ENCODE results near the gene PRKCH. TPM values are rescaled to one million over a fixed set of nuclear protein-coding genes. Genes with fewer than 3 reads are reported as not detected.

The PRKCH gene
- total and polyA plus RNA-seq, 4 donors = 1.8 to 77.2 (median 33.6) TPM

DNA sequence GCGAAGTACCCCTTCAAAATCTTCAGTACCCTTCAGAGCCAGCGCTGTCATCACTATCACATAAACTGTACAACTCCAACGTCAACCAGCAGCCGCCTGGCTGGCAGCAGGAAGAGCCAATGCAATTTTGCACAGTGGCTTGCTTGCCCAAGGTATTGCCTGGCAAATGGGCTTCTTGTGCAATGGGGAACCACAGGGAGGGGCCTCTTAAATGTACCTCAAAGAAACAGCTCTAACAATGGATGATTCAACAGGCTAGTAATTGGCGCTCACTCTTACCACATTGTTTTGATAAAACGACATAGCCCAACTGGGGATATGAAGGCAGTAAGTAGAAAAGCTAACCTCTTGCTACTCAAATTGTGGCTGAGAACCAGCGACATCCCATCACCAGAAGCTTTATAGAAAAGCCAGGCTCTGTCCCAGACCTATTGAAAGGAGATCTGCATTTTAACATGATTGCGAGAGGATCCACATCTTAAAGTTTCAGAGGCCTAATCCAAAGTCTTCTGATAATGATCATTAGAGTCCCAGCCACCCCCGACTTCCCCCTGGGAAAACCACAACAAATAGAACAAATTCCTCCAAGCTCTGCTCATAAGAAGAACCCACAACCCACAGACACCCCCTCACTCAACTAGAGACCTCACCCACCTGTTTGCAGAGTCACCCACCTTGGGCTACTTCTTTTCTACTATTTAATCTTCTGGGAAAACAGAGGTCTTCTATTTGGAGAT lies 248.6 kb downstream of the PRKCH start:
- Histone ChIP-seq H3K36me3 (ENCODE audit: control insufficient read depth in 1 of 2, insufficient read depth in 2 of 2, low read length in 1 of 2) (no peaks in the 10 kb centered on the region), H3K27me3 (ENCODE audit: control insufficient read depth in 1 of 2, insufficient read depth in 2 of 2, low read length in 1 of 2) (no peaks in the 10 kb centered on the region), H3K9me3 (ENCODE audit: control insufficient read depth, low read length) (no peaks in the 10 kb centered on the region), H3K4me1 (ENCODE audit: control insufficient read depth in 1 of 2, insufficient read depth in 2 of 2, low read length in 2 of 2) (peaks cover 0 to 2% of the 10 kb centered on the region in 2 donors), H3K4me3 (ENCODE audit: low read length in 2 of 2) (no peak overlapping the region), H3K27ac (ENCODE audit: low read depth in 1 of 2, low read length in 2 of 2) (no peak overlapping the region)
- WGBS, 2 donors = 75 to 79% methylated on average over 9 of the region's 9 CpGs
- ATAC-seq (ENCODE audit: low FRiP score) = peak; percentile 19
- intact Hi-C loops (cut with DNase I) = loop anchor here in 1 of 2 donors (10.0 kb wide), 1 partner anchor 125 kb away; the partner anchor contains the start of gene HIF1A
- DNase-seq = peak in 1 of 2 donors; percentile 70

DNA sequence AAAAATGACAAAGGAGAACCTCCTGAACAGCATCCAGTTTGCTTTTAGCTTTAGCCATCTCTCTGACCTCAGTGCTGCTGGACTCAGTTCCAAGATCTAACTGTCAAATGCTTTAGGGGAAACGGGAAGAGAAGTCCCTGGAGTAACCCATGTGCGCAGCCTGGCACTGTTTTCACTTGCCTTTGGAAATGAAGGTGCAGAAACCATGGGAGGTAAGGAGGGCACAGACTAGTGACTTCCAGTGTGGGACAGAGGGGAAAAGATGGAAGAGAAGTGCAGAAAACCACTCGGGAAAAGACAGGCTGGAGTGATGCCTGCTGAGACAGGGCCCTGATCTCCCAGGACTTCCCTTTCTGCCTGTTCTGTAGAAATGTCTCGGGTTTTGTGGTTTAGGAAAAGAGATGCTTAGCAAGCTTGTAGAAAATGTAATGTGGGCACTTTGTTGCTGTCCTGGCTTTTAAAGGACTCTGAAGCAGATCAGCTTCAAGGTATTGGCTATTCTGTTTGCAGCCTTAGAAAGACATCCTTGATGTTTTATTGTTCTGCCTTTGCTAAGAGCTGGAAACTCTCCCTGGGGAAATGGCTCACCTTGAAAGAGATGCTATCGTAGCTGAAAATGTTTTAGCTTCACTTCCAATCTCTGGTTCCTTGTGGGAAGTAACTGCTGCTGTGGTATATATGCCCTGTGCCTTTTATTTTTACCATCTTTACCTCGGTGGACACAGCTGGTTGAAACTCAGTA lies 249.3 kb downstream of the PRKCH start:
- DNase-seq = no peak
- peaks cover 0 to 2% of the 10 kb centered on the region in 2 donors for H3K4me1 ChIP-seq (ENCODE audit: control insufficient read depth in 1 of 2, insufficient read depth in 2 of 2, low read length in 2 of 2)
- H3K27me3 ChIP-seq (ENCODE audit: control insufficient read depth in 1 of 2, insufficient read depth in 2 of 2, low read length in 1 of 2) = no peaks in the 10 kb centered on the region
- H3K4me3 ChIP-seq (ENCODE audit: low read length in 2 of 2) = no peak overlapping the region
- intact Hi-C loops (cut with DNase I) = no loop called here
- H3K9me3 ChIP-seq (ENCODE audit: control insufficient read depth, low read length) = no peaks in the 10 kb centered on the region
- H3K36me3 ChIP-seq (ENCODE audit: control insufficient read depth in 1 of 2, insufficient read depth in 2 of 2, low read length in 1 of 2) = no peaks in the 10 kb centered on the region
- 41 to 42% methylated on average over 6 of the region's 6 CpGs for WGBS, 2 donors
- ATAC-seq (ENCODE audit: low FRiP score) = no peak
- no peak overlapping the region for H3K27ac ChIP-seq (ENCODE audit: low read depth in 1 of 2, low read length in 2 of 2)

DNA sequence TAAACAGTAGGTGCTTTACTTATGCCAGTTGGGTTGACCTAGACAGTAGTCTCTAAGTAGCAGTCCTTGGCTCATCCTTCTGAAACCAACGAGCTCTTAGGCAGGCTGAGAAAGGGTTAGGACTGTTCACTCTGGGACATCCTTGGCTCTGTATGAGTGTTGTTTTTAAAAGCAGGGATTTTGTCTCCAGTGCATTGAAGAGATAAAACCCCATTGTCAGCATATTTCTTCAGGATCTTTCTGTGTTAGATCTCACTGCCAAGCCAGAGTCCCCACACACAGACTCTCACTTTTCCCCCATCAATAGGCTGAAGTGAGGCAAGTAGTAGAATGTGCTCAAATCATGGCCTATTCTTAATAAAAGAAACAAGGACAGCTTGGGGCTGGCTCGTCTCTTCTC lies 250.5 kb downstream of the PRKCH start:
- Histone ChIP-seq H3K27me3 (ENCODE audit: control insufficient read depth in 1 of 2, insufficient read depth in 2 of 2, low read length in 1 of 2) (no peaks in the 10 kb centered on the region), H3K9me3 (ENCODE audit: control insufficient read depth, low read length) (no peaks in the 10 kb centered on the region), H3K36me3 (ENCODE audit: control insufficient read depth in 1 of 2, insufficient read depth in 2 of 2, low read length in 1 of 2) (no peaks in the 10 kb centered on the region), H3K27ac (ENCODE audit: low read depth in 1 of 2, low read length in 2 of 2) (no peak overlapping the region), H3K4me3 (ENCODE audit: low read length in 2 of 2) (no peak overlapping the region), H3K4me1 (ENCODE audit: control insufficient read depth in 1 of 2, insufficient read depth in 2 of 2, low read length in 2 of 2) (peaks cover 0 to 2% of the 10 kb centered on the region in 2 donors)
- no peak for DNase-seq
- intact Hi-C loops (cut with DNase I) = no loop called here
- 91% methylated on average over 2 of the region's 2 CpGs for WGBS, 2 donors
- ATAC-seq (ENCODE audit: low FRiP score) = no peak

DNA sequence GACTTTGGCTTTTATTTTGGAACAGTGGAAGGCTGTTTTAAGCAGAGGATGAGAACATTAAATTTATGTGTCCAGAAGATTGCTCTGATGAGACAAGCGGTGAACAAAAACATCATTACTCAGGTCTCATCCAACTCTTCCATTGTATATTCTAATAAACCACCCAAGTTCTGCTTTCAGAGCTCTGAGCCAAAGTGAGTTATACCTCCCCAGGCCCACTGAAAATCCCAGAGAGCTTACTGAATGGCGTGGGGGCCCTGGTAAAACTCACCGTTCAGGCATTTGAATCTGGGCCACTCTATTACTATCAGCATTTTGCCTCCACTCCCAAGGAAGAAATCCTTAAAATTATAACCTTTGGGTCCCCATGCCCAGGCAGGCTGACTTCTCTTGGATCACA lies 251.9 kb downstream of the PRKCH start:
- DNase-seq = no peak
- intact Hi-C loops (cut with DNase I) = no loop called here
- H3K4me1 ChIP-seq (ENCODE audit: control insufficient read depth in 1 of 2, insufficient read depth in 2 of 2, low read length in 2 of 2) = peaks cover 0 to 2% of the 10 kb centered on the region in 2 donors
- WGBS, 2 donors = 90 to 91% methylated on average over 3 of the region's 3 CpGs
- H3K27me3 ChIP-seq (ENCODE audit: control insufficient read depth in 1 of 2, insufficient read depth in 2 of 2, low read length in 1 of 2) = no peaks in the 10 kb centered on the region
- no peak for ATAC-seq (ENCODE audit: low FRiP score)
- no peak overlapping the region for H3K4me3 ChIP-seq (ENCODE audit: low read length in 2 of 2)
- no peak overlapping the region for H3K27ac ChIP-seq (ENCODE audit: low read depth in 1 of 2, low read length in 2 of 2)
- H3K9me3 ChIP-seq (ENCODE audit: control insufficient read depth, low read length) = no peaks in the 10 kb centered on the region
- H3K36me3 ChIP-seq (ENCODE audit: control insufficient read depth in 1 of 2, insufficient read depth in 2 of 2, low read length in 1 of 2) = no peaks in the 10 kb centered on the region

DNA sequence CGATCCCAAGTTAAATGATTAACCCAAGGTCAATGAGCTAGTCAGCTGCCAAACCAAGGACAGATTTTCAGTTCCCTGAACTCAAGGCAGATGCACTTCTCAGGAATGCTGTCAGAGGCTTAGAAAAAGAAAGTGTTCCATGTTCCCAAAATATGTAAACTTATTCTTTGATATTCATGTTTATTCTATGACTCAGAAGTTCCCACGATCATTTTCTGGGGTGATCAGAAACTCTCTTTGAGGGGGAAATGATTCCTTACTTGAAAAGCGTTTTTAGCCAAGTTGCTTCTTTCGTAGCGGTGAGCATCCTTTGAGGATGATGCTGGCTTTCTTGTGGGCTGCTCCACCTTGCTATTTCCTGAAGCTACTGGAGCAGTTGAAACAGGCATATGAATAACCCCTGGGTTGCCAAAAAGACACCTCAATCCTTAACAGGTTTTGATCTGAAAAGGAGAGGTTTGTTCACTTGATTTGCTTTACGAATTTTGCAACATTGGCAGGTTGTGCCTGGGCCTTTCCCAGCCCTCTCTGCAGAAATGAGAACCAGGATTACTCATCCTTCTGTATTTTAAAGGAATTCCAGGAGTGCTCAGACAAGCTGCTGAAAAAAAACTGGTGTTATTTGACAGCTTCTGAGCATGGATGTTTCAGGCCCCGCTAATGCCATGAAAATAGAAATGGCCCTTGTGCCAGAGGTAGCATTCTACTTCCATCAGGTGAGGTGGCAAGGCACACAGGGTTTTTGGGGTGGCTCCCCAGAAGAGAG lies 252.6 kb downstream of the PRKCH start:
- no peak for DNase-seq
- H3K27ac ChIP-seq (ENCODE audit: low read depth in 1 of 2, low read length in 2 of 2) = no peak overlapping the region
- WGBS, 2 donors = 67 to 75% methylated on average over 7 of the region's 7 CpGs
- no peaks in the 10 kb centered on the region for H3K36me3 ChIP-seq (ENCODE audit: control insufficient read depth in 1 of 2, insufficient read depth in 2 of 2, low read length in 1 of 2)
- H3K9me3 ChIP-seq (ENCODE audit: control insufficient read depth, low read length) = no peaks in the 10 kb centered on the region
- H3K4me3 ChIP-seq (ENCODE audit: low read length in 2 of 2) = no peak overlapping the region
- intact Hi-C loops (cut with DNase I) = no loop called here
- no peak for ATAC-seq (ENCODE audit: low FRiP score)
- H3K4me1 ChIP-seq (ENCODE audit: control insufficient read depth in 1 of 2, insufficient read depth in 2 of 2, low read length in 2 of 2) = peaks cover 0 to 2% of the 10 kb centered on the region in 2 donors
- H3K27me3 ChIP-seq (ENCODE audit: control insufficient read depth in 1 of 2, insufficient read depth in 2 of 2, low read length in 1 of 2) = no peaks in the 10 kb centered on the region

DNA sequence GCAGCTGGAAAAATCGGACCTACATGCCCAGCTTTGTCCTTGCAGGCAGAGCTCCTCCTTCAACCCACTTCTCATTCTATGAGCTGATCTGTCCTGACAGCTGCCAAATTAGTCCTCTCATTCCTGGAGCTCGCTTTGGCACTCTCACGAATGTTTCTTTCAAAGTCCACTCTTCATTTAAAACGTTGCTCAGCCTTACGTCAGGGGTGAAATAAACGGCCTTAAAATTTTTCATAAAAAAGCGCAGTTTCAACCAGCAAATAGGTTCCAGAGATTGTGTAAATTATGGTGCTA lies 253.1 kb downstream of the PRKCH start:
- Histone ChIP-seq H3K9me3 (ENCODE audit: control insufficient read depth, low read length) (no peaks in the 10 kb centered on the region), H3K27me3 (ENCODE audit: control insufficient read depth in 1 of 2, insufficient read depth in 2 of 2, low read length in 1 of 2) (no peaks in the 10 kb centered on the region), H3K4me1 (ENCODE audit: control insufficient read depth in 1 of 2, insufficient read depth in 2 of 2, low read length in 2 of 2) (peaks cover 0 to 2% of the 10 kb centered on the region in 2 donors), H3K4me3 (ENCODE audit: low read length in 2 of 2) (no peak overlapping the region), H3K27ac (ENCODE audit: low read depth in 1 of 2, low read length in 2 of 2) (no peak overlapping the region), H3K36me3 (ENCODE audit: control insufficient read depth in 1 of 2, insufficient read depth in 2 of 2, low read length in 1 of 2) (no peaks in the 10 kb centered on the region)
- intact Hi-C loops (cut with DNase I) = no loop called here
- ATAC-seq (ENCODE audit: low FRiP score) (no peak), DNase-seq (no peak)
- WGBS, 2 donors = 91 to 94% methylated on average over 7 of the region's 7 CpGs

DNA sequence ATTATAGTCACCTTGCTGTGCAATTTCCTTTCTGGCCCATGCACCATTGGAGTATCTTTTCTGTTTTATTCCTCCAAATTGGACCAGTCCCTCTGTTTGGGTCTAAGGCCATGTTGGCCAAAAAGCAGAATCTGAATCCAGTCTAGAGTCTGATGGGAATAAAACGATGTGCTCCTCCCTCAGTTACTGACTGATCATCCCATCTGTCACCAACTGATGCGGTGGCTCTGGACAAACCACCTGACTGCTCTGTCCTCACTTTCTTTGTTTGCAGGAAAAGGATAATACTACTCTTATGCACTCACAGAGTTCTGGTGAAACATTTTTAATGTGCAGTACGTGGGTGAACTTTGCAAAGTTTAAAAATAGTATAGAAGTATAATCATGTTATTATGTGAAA lies 253.7 kb downstream of the PRKCH start:
- Histone ChIP-seq H3K9me3 (ENCODE audit: control insufficient read depth, low read length) (no peaks in the 10 kb centered on the region), H3K27me3 (ENCODE audit: control insufficient read depth in 1 of 2, insufficient read depth in 2 of 2, low read length in 1 of 2) (no peaks in the 10 kb centered on the region), H3K27ac (ENCODE audit: low read depth in 1 of 2, low read length in 2 of 2) (no peak overlapping the region), H3K4me3 (ENCODE audit: low read length in 2 of 2) (no peak overlapping the region), H3K4me1 (ENCODE audit: control insufficient read depth in 1 of 2, insufficient read depth in 2 of 2, low read length in 2 of 2) (peaks cover 0 to 2% of the 10 kb centered on the region in 2 donors), H3K36me3 (ENCODE audit: control insufficient read depth in 1 of 2, insufficient read depth in 2 of 2, low read length in 1 of 2) (no peaks in the 10 kb centered on the region)
- 59 to 70% methylated on average over 3 of the region's 3 CpGs for WGBS, 2 donors
- intact Hi-C loops (cut with DNase I) = no loop called here
- DNase-seq (no peak), ATAC-seq (ENCODE audit: low FRiP score) (no peak)

DNA sequence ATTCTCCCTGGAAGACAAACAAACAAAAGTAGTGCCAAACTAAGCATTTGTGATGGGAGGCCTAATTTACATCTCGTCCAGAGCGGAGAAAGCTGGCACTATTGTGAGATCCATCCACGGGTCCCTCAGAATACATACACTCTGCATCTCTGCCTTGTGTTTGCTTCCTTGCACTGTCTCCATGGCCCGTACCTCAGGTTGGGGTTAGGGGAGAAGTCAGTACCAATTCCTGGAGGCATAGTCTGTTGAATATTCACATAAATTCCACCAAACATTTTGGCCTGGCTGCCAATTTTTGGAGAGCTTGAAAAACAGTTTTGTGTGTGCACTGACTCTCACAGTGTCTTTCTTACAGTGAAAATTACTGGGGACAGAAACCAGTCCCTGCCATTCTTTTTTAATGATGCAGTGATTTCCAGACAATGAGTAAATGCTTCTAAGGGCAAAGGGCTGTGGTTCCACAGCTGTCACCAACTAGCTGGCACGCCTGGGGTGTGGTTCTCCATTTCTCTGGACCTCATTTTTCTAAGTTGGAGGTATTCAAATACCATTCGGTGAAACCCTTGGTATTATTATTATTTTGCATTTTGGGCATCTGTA lies 254.3 kb downstream of the PRKCH start:
- DNase-seq (no peak), ATAC-seq (ENCODE audit: low FRiP score) (no peak)
- Histone ChIP-seq H3K9me3 (ENCODE audit: control insufficient read depth, low read length) (no peaks in the 10 kb centered on the region), H3K36me3 (ENCODE audit: control insufficient read depth in 1 of 2, insufficient read depth in 2 of 2, low read length in 1 of 2) (no peaks in the 10 kb centered on the region), H3K4me1 (ENCODE audit: control insufficient read depth in 1 of 2, insufficient read depth in 2 of 2, low read length in 2 of 2) (no peaks in the 10 kb centered on the region), H3K4me3 (ENCODE audit: low read length in 2 of 2) (no peak overlapping the region), H3K27ac (ENCODE audit: low read depth in 1 of 2, low read length in 2 of 2) (no peak overlapping the region), H3K27me3 (ENCODE audit: control insufficient read depth in 1 of 2, insufficient read depth in 2 of 2, low read length in 1 of 2) (no peaks in the 10 kb centered on the region)
- WGBS, 2 donors = 41 to 51% methylated on average over 6 of the region's 6 CpGs
- intact Hi-C loops (cut with DNase I) = no loop called here
